ENCODE data around the gene ZNF283.
"Not testable (repeated sequence)": the region's sequence is repeated elsewhere in the genome, so short reads cannot be mapped to it uniquely, and the experiment has no call there.

The ZNF283 gene

DNA sequence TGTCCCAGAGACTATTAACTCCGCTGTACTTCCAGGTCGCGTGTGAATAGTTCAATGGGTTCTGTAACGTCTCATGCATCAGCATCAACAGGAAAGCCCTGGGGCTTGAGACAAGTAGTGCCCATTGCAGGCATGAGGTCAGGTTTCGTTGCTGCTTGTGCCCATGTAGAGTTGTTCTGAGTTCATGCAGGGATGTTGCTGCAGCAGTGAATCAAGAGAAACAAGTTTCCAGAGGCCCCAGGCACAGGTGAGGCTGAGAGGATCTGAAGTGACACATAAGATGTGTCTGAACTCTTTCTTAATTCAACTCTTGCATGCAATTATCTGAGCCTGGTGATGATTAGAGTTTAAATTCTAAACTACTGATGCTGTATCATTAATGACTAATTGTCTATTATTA, 8.6 kb upstream of the ZNF283 start:
- no peak for DNase-seq (ENCODE audit: low spot score)
- TF ChIP-seq, protein P1, sequence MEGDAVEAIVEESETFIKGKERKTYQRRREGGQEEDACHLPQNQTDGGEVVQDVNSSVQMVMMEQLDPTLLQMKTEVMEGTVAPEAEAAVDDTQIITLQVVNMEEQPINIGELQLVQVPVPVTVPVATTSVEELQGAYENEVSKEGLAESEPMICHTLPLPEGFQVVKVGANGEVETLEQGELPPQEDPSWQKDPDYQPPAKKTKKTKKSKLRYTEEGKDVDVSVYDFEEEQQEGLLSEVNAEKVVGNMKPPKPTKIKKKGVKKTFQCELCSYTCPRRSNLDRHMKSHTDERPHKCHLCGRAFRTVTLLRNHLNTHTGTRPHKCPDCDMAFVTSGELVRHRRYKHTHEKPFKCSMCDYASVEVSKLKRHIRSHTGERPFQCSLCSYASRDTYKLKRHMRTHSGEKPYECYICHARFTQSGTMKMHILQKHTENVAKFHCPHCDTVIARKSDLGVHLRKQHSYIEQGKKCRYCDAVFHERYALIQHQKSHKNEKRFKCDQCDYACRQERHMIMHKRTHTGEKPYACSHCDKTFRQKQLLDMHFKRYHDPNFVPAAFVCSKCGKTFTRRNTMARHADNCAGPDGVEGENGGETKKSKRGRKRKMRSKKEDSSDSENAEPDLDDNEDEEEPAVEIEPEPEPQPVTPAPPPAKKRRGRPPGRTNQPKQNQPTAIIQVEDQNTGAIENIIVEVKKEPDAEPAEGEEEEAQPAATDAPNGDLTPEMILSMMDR (IDR thresholded peaks at IDR 0.05; ENCODE audit: extremely low read depth, insufficient read depth, missing control alignments): no peak
- in situ Hi-C loops (cut with MboI; ENCODE audit: low pct_unique_long_range_greater_than_20kb, low sequenced_read_pairs, unreplicated experiment): no loop called here

GRCh38 chr19:43820098-43820883, 6.8 kb upstream of the ZNF283 start:
- TF ChIP-seq, protein P1 (IDR thresholded peaks at IDR 0.05; ENCODE audit: extremely low read depth, insufficient read depth, missing control alignments): no peak
- peak; percentile 19 for DNase-seq (ENCODE audit: low spot score)
- in situ Hi-C loops (cut with MboI; ENCODE audit: low pct_unique_long_range_greater_than_20kb, low sequenced_read_pairs, unreplicated experiment): no loop called here

- DNase-seq (ENCODE audit: low spot score): no peak
- TF ChIP-seq, protein P1 (IDR thresholded peaks at IDR 0.05; ENCODE audit: extremely low read depth, insufficient read depth, missing control alignments): no peak
- in situ Hi-C loops (cut with MboI; ENCODE audit: low pct_unique_long_range_greater_than_20kb, low sequenced_read_pairs, unreplicated experiment): no loop called here
Measured at GRCh38 chr19:43820884-43821215, 6.3 kb upstream of the ZNF283 start.

DNA sequence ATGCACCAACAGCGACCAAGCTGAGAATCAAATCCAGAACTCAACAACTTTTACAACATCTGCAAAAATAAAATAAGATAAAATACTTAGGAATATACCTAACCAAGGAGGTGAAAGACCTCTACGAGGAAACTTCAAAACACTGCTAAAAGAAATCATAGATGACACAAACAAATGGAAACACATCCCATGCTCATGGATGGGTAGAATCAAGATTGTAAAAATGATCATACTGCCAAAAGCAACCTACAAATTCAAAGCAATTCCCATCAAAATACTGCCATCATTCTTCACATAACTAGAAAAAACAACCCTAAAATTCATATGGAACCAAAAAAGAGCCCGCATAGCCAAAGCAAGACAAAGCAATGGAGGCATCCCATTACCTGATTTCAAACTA, 3.3 kb upstream of the ZNF283 start:
- in situ Hi-C loops (cut with MboI; ENCODE audit: low pct_unique_long_range_greater_than_20kb, low sequenced_read_pairs, unreplicated experiment); DNase-seq (ENCODE audit: low spot score): not testable (repeated sequence)

- DNase-seq (ENCODE audit: low spot score): not testable (repeated sequence)
Measured at GRCh38 chr19:43824572-43824971, 2.5 kb upstream of the ZNF283 start.

GRCh38 chr19:43839139-43839538, 12.0 kb downstream of the ZNF283 start:
- DNase-seq (ENCODE audit: low spot score): no peak
- TF ChIP-seq, protein P1 (IDR thresholded peaks at IDR 0.05; ENCODE audit: extremely low read depth, insufficient read depth, missing control alignments): no peak
- in situ Hi-C loops (cut with MboI; ENCODE audit: low pct_unique_long_range_greater_than_20kb, low sequenced_read_pairs, unreplicated experiment): loop anchor here (25.0 kb wide), 1 partner anchor 648 kb away; no protein-coding TSS in a partner anchor

More at GRCh38 chr19:43824572-43824971, 2.5 kb upstream of the ZNF283 start:
- in situ Hi-C loops (cut with MboI; ENCODE audit: low pct_unique_long_range_greater_than_20kb, low sequenced_read_pairs, unreplicated experiment): not testable (repeated sequence)

DNA sequence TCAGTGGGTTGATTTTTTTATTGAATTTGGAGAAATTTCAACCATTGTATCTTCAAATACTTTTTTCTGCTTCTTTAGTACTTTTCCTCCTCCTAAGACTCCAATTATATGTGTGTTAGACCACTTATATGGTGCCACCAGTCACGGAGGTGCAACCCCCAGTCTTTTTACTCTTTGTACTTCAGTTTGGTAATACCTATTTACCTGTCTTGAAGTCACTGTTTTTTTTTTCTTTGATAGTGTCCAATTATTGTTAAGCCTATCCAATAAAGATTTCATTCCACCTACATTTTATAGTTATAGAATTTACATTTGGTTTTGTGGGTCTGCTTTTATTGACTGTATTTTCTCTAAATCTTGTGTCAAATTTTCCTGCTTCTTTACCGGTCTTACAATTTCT, 14.9 kb downstream of the ZNF283 start:
- TF ChIP-seq, protein P1 (IDR thresholded peaks at IDR 0.05; ENCODE audit: extremely low read depth, insufficient read depth, missing control alignments): no peak
- DNase-seq (ENCODE audit: low spot score): no peak
- in situ Hi-C loops (cut with MboI; ENCODE audit: low pct_unique_long_range_greater_than_20kb, low sequenced_read_pairs, unreplicated experiment): loop anchor here (25.0 kb wide), 1 partner anchor 645 kb away; no protein-coding TSS in a partner anchor

Measured in GM13977 (cell line).